Measurements from ENCODE around the gene DHFR2.
A peak's percentile ranks its signal among the peaks of the same experiment; 100 is the strongest.
"Not testable (repeated sequence)": the region's sequence is repeated elsewhere in the genome, so short reads cannot be mapped to it uniquely, and the experiment has no call there.

Gene DHFR2
- total RNA-seq = 3.6 to 17.2 (median 10.6) reads per million in 17 experiments

- peak; percentile 96 to 99 (median 98) for DNase-seq
Measured at GRCh38 chr3:94062513-94063404, at the start of gene DHFR2, which contains the start of gene NSUN3. Gene DHFR2 (minus strand): TSS chr3:94062916. CDS start chr3:94061511, 1,405 bp downstream. Gene NSUN3 (plus strand): TSS chr3:94063061. CDS start chr3:94063127, 66 bp downstream.

DNA sequence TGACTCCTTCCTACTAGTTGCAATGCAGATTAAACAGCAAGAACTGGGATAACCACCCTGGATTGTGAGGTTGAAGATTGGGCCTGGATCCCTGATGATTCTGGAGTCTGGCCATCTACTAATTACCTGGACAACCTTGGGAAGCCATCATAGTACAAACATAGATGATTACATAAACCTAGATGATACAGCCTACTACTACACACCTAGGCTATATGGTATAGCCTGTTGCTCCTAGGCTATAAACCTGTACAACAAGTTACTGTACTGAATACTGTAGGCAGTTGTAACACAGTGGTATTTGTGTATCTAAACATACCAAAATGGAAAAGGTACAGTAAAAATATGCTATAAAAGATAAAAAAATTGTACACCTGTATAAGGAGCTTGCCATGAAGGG lies 48.1 kb upstream of the DHFR2 start:
- no peak for DNase-seq

GRCh38 chr3:94110232-94110631 lies 47.5 kb upstream of the DHFR2 start:
- not testable (repeated sequence) for DNase-seq

- no peak for DNase-seq
Measured at GRCh38 chr3:94106268-94106667, 43.6 kb upstream of the DHFR2 start.

GRCh38 chr3:94101860-94102259 lies 39.1 kb upstream of the DHFR2 start:
- peak in 2 of 4 experiments; percentile 22 to 27 for DNase-seq

GRCh38 chr3:94099311-94099710 lies 36.6 kb upstream of the DHFR2 start:
- DNase-seq = peak in 2 of 4 experiments; percentile 18 to 19

- peak; percentile 77 to 91 (median 84) for DNase-seq
Measured at GRCh38 chr3:94098452-94098851, 35.7 kb upstream of the DHFR2 start.

DNA sequence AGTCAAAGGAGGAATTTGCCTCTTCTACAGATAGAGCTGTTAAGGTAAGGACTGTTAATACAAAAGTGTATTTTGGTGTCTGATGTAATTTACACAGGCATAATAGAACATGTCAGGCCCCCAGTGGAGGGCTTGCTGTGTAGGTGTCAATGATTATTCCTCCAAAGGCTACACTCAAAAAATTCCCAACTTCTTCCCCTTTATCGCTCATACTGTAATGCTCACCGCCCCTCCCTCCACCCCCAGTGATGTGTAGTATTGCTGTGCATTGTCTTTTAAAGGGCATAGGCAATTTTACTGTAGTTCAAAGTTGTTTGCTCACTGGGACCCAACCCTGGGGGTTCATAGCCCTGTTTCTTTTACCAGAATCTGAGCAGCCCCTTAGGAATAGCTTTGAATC lies 32.4 kb upstream of the DHFR2 start:
- peak in 3 of 4 experiments; percentile 8 to 34 (median 22) for DNase-seq

DNA sequence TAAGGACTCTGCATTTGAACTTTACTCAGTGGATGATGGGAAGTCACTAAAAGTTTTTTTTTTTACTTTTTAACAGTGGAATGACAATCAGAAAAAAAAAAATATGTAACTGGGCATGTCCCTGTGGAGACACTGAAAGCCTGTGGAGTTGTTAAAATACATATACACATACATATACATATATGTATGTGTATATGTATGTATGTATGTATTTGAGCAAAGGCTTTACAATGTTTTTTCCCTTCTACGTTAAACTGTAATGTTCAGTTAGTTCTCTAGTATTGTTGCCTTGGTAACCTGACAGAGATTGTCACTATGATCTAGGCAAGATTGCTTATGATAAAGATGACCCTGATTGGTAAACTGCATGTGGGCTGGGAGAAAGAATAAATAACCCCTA lies 30.4 kb upstream of the DHFR2 start:
- DNase-seq = no peak

DNA sequence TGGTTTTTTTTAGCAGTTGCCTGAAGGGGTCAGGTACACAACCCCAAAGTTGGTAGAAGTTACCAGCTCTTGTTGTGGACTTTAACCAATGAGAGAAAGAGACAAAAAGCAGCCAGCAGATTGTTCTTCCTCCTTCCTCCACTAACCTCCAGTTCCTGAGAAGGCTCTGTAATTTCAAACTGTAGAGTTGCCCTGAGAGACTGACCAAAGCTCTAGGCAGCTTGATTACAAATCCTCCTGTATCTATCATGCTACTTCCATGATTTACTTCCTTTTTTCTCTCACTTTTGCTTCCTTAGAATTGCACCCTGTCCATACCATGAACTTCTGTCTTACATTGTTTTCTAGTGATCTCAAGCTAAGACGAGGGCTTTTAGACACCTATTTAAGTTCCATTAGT lies 29.4 kb upstream of the DHFR2 start:
- DNase-seq = peak; percentile 33 to 74 (median 64)

- no peak for DNase-seq
Measured at GRCh38 chr3:94089126-94089525, 26.4 kb upstream of the DHFR2 start.

GRCh38 chr3:94083261-94083660 lies 20.5 kb upstream of the DHFR2 start:
- no peak for DNase-seq

DNA sequence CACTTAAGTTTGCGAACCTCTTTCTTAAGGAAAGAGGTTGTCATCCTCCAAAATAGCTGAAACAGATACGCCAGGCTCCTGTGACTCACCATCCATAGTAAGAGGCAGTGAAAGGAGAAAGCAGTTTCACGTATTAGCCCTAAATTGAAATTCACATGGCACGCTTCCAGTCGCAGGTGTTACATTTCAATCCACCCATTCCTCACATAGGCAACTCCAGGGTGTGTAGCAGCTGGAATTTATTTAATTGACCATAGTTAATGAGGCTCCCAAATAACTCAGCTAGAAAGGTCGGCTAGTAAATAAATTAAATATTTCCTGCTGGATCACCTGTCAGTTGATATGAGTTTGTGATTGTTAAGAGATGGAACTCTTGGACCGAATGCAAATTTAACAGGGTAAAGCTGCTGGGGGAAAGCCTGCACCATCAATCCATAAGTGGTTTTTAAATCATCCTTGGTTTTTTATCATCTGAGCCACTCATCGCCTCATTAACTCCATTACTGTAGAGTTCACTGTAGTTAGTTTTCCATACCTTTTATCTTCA lies 19.7 kb upstream of the DHFR2 start:
- DNase-seq = no peak

DNA sequence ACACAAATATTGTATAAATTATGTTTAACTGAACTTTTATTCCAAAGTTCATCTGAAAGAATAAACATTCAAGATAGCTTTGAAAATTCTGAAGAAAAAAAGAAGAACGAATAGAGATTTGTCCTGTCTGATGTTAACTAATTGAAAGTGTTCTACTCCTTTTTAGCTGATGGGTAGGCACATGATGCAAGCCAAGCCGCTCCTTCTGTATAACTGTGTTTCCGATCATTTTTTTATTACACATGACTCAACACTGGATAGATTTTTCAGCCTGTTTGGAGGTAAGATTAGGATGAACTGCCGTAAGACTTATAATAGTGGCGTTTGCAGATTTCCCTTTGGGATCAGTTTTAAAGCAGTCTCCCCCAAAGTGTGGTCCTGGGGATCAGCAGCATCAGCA lies 19.2 kb upstream of the DHFR2 start:
- no peak for DNase-seq

DNA sequence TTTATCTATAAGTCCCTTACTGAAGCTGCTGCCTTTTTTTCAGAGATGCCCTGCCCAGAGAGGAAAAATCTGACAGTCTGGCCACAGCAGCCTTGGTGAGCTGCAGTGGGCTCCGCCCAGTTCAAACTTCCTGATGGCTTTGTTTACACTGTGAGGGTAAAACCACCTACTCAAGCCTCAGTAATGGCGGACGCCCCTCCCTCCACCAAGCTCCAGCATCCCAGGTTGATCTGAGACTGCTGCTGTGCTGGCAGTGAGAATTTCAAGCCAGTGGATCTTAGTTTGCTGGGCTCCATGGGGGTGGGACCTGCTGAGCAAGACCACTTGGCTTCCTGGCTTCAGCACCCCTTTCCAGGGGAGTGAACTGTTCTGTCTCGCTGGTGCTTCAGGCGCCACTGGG lies 17.8 kb upstream of the DHFR2 start:
- not testable (repeated sequence) for DNase-seq

- no peak for DNase-seq
Measured at GRCh38 chr3:94076055-94076454, 13.3 kb upstream of the DHFR2 start.

GRCh38 chr3:94071713-94072284 lies 9.1 kb upstream of the DHFR2 start:
- no peak for DNase-seq

DNA sequence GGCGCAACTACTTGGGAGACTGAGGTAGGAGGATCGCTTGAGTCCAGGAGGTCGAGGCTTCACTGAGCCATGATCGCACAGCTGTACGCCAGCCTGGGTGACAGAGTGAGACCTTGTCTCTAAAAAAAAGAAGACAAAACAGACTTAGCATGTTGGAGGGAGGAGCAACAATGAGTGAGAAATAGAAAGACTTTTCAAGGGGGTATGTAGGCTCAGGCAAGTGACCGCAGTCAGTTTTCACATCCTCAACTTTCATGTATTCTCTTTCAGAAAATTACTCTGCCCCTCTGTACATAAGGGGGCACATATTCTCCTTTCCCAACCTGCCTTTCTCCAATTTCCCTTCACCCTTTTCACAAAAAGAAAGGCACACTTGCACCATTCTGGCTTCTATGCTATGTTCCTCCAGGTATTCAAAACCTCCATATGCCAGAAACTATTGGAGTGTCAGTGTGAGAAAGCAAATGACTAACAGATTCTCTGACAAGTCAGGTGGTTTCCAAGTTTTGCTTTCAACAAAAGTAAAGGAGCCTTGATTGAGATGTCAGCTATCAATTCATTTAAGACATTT lies 7.7 kb upstream of the DHFR2 start:
- no peak for DNase-seq

- DNase-seq = peak in 2 of 4 experiments; percentile 51 to 71
Measured at GRCh38 chr3:94069194-94069813, 6.6 kb upstream of the DHFR2 start.

DNA sequence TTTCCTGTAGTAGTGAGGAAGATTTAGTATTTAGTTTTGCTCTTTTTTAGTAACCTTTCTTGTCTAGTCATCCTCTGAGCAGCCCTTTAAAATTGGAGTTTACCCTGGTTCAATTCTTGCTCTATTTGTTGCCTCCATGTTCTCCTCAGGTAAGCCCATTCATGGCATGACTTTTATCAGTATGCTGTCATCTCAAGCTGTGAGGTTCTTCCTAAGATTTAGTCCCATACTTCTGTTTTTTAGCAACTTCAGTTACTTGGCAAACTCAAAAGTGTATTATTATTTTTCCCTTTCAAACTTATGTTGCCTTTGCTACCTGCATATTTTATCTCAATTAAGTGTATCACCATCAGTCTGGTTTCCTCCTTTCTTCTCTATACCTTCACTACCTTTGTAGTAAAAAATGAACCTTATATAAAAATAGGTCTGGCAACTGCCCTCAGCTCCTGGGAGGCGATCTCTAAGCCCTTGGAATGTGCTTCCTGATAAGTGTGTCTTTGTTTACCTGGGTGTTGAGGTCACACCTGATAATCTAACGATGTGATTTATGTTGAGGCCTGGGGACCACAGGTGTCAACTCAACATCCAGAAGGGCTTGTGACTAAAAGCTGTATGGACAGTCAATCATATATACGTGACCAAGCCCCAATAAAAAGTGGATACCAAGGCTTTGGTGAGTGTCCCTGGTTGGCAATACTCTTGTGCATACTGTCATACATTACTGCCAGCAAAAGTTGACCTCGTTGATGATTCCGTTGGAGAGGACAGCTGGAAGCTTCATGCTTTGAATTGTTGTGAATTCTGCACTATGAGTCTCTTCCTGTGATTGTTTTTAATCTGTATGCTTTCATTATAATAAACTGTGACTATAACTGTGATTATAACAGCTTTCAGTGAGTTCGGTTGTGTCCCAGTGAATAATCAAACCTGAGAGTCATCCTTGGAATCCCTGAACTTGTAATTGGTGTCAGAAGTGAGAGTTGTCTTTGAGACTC lies 4.1 kb upstream of the DHFR2 start:
- DNase-seq = no peak

DNA sequence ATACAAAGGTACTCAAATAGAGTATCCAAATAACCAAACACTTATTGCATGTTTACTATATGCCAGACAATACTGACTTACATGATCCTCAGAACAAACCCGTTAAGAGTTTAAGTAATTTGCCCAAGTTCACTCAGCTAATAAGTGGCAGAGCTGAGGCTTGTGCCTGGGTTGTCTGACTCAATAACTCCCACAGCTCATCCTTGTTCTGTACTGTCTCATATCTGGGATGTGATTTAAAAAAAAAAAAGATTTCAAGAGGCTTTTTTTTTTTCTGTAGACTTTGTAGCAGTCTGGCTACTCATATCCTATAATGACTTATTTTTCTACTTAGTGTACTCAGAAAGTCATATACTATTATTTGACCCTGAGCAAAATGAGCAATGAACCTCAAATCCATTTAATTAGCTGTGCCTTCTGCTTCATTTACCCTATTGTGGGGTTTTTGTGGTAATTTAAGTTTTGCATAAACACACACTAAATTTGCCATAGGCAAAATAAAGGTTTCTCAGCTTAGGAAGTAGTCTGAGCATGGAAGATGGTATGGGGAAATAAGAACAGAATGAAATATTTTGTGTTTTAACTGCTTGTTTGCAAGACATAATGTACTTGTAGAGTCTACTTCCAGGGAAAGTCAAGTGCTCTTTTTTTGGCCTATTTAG lies 3.2 kb upstream of the DHFR2 start:
- no peak for DNase-seq

Data from suppressor macrophage (primary cell).